NK-92 (cell line): ENCODE data around the gene NYNRIN.
"Not testable (repeated sequence)": the region's sequence is repeated elsewhere in the genome, so short reads cannot be mapped to it uniquely, and the experiment has no call there.

Experiments used
- DNase-seq: peaks from one replicate; lab custom pipeline; 2025; ENCODE audit not compliant: unreplicated experiment; lab: John Stamatoyannopoulos, UW

The NYNRIN gene

GRCh38 chr14:24398653-24399446 lies at the start of gene NYNRIN:
TSS of gene NYNRIN (plus strand) at chr14:24399003. CDS start at chr14:24399247, 244 bp downstream.
- DNase-seq, result no peak

GRCh38 chr14:24349742-24350141 lies 49.1 kb upstream of the NYNRIN start:
- DNase-seq, result no peak

- no peak for DNase-seq
Measured at GRCh38 chr14:24351517-24351916, 47.3 kb upstream of the NYNRIN start.

GRCh38 chr14:24353559-24354481 lies 45.0 kb upstream of the NYNRIN start:
- DNase-seq, result no peak

- not testable (repeated sequence) for DNase-seq
Measured at GRCh38 chr14:24354482-24354825, 44.3 kb upstream of the NYNRIN start.

- no peak for DNase-seq
Measured at GRCh38 chr14:24355009-24355408, 43.8 kb upstream of the NYNRIN start.

- DNase-seq, result no peak
Measured at GRCh38 chr14:24356208-24356607, 42.6 kb upstream of the NYNRIN start.

GRCh38 chr14:24360281-24360680 lies 38.5 kb upstream of the NYNRIN start:
- DNase-seq, result no peak

- no peak for DNase-seq
Measured at GRCh38 chr14:24361326-24361725, 37.5 kb upstream of the NYNRIN start.

GRCh38 chr14:24362241-24362960 lies 36.4 kb upstream of the NYNRIN start:
- DNase-seq, result no peak

- DNase-seq, result no peak
Measured at GRCh38 chr14:24363401-24363800, 35.4 kb upstream of the NYNRIN start.

- no peak for DNase-seq
Measured at GRCh38 chr14:24364841-24365240, 34.0 kb upstream of the NYNRIN start.

- no peak for DNase-seq
Measured at GRCh38 chr14:24365600-24366412, 33.0 kb upstream of the NYNRIN start.

- DNase-seq, result no peak
Measured at GRCh38 chr14:24366413-24366720, 32.4 kb upstream of the NYNRIN start.

GRCh38 chr14:24366721-24367513 lies 31.9 kb upstream of the NYNRIN start:
- no peak for DNase-seq

- no peak for DNase-seq
Measured at GRCh38 chr14:24367514-24368211, 31.1 kb upstream of the NYNRIN start, which contains the start of gene NFATC4. TSS of gene NFATC4 (plus strand) at chr14:24368184. CDS start at chr14:24368341, 157 bp downstream.

GRCh38 chr14:24368212-24368561 lies 30.6 kb upstream of the NYNRIN start:
- DNase-seq, result no peak

GRCh38 chr14:24368562-24369252 lies 30.1 kb upstream of the NYNRIN start:
- no peak for DNase-seq

- no peak for DNase-seq
Measured at GRCh38 chr14:24369463-24369862, 29.3 kb upstream of the NYNRIN start.
